ENCODE data around the gene ORM2. TPM values are rescaled to one million over a fixed set of nuclear protein-coding genes. Genes with fewer than 3 reads are reported as not detected.

The ORM2 gene
- total RNA-seq, 1 donor from 2014 or later, result not detected

DNA sequence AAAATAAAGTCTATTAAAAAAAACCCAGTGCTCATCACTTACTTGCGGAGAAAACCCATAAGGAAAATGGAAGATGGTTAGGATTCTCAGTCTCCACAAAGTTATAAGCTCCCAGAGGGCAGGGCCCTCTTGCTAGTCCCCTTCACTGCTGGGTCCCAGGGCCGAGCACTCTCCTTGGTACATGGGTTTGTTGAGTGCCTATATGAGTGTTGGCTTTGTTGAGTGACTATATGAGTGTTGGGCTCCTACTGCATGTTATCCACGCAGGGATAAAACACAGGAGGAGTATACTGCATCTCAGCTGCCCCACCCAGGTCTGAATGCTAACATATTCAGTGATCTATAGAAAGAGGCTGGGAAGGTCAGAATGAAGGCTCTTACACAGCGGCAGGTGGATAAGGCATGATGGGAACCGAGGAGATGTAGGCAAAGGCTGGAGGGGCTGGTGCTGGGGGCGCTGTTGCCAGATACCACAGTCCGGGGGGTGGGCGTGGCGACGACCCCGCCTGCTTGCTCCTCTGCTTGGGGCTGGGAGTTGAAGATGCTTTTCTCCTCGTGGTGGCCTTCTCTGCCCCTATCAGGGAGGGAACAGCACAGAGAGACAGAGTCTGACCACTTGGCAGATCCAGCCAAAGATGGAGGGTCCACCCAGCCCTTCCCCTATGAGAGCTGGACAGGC, 11.6 kb downstream of the ORM2 start:
- DNase-seq (ENCODE audit: low read depth), result no peak
- TF ChIP-seq, protein P1, sequence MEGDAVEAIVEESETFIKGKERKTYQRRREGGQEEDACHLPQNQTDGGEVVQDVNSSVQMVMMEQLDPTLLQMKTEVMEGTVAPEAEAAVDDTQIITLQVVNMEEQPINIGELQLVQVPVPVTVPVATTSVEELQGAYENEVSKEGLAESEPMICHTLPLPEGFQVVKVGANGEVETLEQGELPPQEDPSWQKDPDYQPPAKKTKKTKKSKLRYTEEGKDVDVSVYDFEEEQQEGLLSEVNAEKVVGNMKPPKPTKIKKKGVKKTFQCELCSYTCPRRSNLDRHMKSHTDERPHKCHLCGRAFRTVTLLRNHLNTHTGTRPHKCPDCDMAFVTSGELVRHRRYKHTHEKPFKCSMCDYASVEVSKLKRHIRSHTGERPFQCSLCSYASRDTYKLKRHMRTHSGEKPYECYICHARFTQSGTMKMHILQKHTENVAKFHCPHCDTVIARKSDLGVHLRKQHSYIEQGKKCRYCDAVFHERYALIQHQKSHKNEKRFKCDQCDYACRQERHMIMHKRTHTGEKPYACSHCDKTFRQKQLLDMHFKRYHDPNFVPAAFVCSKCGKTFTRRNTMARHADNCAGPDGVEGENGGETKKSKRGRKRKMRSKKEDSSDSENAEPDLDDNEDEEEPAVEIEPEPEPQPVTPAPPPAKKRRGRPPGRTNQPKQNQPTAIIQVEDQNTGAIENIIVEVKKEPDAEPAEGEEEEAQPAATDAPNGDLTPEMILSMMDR (conservative IDR thresholded peaks at IDR 0.05; ENCODE audit: low read depth, low read length), result no peak
- H3K4me3 ChIP-seq (ENCODE audit: low read depth, low read length), result no peak overlapping the region

DNA sequence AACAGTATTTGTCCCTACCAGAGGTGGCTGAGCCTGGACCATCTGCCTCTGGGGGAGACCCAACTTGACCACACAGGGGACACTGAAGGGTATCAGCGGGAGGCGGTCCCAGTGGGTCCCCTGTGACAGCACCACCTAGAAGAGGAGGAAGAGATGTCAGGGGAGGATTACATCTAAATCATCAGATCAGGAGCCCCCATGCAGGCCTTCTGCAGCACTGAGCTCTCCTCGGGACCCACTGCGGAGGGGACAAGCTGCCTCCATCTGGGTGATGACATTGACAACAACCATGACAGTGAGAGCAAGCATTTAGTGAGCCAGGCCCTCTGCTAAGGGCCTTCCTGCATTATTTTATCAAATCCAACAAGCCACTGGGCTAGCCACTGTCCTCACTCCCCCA, 12.3 kb downstream of the ORM2 start:
- H3K4me3 ChIP-seq (ENCODE audit: low read depth, low read length), result no peak overlapping the region
- TF ChIP-seq, protein P1 (conservative IDR thresholded peaks at IDR 0.05; ENCODE audit: low read depth, low read length), result no peak
- no peak for DNase-seq (ENCODE audit: low read depth)

DNA sequence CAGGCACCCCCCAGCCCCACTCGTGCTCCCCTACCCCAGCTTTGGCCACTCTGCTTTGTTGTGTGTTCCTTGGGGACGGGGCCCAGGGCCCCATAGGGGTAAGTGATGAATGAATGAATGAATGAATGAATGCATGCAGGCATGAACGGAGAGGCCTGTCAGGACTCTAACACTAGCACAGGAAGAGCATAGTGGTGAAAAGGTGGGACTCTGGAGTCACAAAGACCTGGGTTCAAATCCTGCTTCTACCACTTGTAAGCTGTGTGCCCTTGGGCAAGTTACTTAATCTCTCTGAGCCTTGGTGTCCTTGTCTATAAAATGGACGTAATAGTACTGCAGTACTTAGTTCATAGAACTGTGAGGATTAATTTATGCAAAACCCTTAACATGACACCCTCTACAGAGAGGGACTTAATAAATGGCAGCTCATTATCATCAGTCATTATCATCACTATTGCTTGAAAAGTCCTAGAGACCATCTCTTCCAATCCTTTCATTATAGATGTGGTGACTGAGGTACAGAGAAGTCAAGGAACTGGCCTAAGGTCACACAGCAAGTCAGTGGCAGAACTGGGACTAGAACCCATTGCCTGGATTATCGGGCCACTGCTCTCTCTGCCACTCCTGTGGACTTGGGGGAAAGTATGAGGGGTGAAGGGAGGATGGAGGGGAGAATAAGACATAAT, 13.2 kb downstream of the ORM2 start:
- H3K4me3 ChIP-seq (ENCODE audit: low read depth, low read length), result no peak overlapping the region
- TF ChIP-seq, protein P1 (conservative IDR thresholded peaks at IDR 0.05; ENCODE audit: low read depth, low read length), result no peak
- DNase-seq (ENCODE audit: low read depth), result no peak

DNA sequence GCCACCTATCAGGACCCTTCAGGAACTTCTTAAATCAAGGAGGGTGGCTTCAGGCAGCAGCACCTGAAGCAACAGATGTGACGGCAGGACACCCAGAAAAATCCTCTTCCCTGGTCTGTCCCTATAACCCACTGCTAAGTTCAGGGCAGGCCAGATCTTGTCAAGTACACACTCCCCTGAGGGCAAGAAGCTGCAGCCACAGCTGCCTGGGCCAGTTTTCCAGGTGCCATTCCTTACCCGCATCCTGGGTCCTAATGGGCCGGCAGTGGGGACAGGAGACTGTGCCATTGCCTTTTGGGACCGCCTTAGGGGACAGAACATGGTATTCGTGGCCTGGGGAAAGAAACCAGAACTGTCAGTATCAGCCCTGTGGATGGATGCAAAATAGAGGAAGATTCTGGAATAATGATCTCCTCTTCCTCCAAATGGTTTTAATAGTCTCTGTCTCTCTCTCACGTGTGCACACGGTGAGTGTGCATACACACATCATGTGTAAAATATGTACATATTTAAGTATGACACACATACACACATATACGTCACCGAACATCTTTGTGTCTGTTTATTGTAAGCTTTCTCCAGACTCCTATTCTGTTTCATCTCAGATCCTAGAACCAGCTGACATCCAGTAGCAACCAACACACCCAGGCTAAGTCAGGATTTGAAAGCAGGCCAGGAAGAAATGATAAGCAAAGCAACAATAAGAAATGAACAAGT, 14.0 kb downstream of the ORM2 start:
- no peak for DNase-seq (ENCODE audit: low read depth)
- no peak overlapping the region for H3K4me3 ChIP-seq (ENCODE audit: low read depth, low read length)

DNA sequence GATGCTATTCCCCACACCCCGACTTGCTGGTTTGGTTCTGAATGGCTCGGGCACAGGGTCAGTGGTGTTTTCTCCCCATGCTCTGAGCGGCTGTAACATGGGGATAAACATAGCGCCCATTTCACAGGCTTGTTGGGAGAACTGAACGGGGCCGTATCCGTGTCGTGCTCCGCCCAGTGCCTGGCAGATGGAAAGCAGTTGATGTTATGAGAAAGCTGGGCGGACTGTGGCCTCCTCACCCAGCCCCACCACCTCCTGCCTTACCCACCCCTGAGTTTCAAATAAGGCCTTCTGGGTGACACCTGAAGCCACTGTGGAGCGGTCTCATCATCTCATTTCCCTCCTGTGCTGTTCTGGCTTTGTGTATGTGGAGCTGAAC, 14.5 kb downstream of the ORM2 start:
- no peak overlapping the region for H3K4me3 ChIP-seq (ENCODE audit: low read depth, low read length)
- no peak for DNase-seq (ENCODE audit: low read depth)
- TF ChIP-seq, protein P1 (conservative IDR thresholded peaks at IDR 0.05; ENCODE audit: low read depth, low read length), result no peak

More for the DNA sequence above, 14.0 kb downstream of the ORM2 start:
- TF ChIP-seq, protein P1 (conservative IDR thresholded peaks at IDR 0.05; ENCODE audit: low read depth, low read length), result no peak

DNA sequence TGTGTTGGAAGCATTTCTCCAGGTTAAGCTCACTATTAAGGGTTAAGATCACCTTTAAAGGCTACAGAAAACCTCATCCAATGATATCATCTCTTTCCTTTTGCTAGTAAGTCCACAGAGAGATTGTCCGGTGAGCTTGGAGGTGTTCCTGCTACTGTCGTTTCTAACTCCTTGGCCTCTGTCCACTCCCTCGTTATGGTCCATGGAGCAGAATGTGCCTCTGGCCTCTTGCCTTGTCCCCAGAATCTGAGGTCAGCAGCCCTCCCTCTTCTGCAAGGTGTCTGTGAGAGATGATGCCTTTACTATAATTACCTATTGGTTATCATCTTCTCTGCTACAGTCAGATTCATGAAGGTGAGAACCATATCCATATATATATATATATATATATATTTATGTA, 15.0 kb downstream of the ORM2 start:
- no peak for DNase-seq (ENCODE audit: low read depth)
- no peak overlapping the region for H3K4me3 ChIP-seq (ENCODE audit: low read depth, low read length)
- TF ChIP-seq, protein P1 (conservative IDR thresholded peaks at IDR 0.05; ENCODE audit: low read depth, low read length), result no peak
